Measurements from ENCODE around the gene FBXO15.

- no peak for TF ChIP-seq CTCF (conservative IDR thresholded peaks at IDR 0.05)
- no peak for TF ChIP-seq ZFX (IDR thresholded peaks at IDR 0.05)
These were observed 16.5 kb downstream of the FBXO15 start for GRCh38 chr18:74131124-74131523.
